Activated CD4-positive, alpha-beta T cell treated with anti-CD3 and anti-CD28 coated beads, Interleukin-10, Interleukin-2, amounts not matched to agents 100 ng/mL and 50 ng/mL, durations not matched to agents 16 hours and 8 hours (primary cell): ENCODE data around the gene TANGO6.
"Not testable (repeated sequence)": the region's sequence is repeated elsewhere in the genome, so short reads cannot be mapped to it uniquely, and the experiment has no call there.

ENCODE experiments used
- DNase-seq: peaks from one replicate; pipeline ENCODE4 v3.0.0-alpha.2; 2020

TANGO6 gene

DNA sequence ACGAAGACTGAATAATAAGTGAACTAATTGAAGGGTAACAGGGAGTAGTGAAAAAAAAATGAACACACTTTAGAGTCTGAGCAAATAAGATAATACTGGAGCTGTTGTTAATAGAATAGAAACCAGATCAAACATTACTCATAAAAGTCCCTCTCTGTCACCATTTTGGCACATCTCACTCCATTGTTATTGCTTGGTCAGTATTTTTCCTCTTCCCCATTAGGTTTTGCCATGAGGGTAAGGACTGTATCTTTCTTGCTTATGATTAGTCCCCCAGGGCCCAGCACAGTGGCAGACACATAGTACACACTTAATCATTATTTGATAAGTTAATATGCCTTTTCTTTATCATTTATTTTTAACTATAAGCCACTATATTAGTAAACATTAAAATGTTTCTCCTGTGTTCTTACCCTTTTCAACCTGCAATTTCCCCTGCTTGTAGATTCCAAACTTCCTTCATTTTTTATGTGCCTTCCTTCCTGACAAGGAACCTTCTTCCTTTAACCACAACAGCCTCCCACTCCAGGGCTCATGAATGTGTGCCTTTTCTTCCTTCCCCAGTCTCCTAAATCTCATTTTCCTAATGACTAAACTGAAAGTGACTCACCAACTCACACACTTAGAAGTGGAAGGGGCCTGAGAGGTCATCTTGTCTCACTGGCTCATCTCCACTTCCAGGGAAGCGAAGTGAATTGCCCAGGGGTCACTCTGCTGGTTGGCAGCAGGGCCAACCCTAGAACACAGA lies 173.9 kb downstream of the TANGO6 start:
- DNase-seq, result peak; percentile 3

DNA sequence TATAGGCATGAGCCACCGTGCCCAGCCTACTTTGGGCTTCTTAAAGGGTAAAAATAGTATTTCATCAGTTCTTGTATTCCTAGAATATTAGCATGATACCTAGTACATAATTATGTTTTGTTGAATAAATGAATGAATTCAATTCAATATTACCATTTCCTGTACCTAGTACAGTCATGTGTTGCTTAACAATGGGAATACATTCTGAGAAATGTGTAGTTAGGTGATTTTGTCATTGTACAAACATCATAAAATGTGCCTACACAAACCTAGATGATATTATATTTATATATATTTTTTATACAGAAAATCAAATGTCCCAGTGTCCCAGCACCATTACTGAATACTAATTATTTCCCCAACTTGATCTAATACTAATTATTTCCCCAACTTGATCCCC lies 176.5 kb downstream of the TANGO6 start:
- DNase-seq, result no peak

DNA sequence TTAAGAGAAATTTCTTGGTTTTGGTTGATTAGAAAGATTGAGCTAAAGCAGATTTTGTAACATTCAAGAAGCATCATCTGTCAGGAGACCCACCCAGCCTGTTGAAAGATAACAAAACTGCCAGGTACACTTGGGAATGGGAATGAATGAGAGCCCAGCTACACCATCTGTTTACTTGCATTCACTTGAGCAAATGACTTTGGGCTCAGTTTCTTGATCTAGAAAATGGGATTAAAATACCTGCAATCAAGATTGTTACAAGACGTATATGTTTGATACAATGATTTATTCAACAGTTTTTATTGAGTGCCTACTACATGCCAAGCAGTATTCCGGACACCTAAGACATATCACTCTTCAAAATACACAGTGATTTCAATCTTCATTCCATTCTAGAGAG lies 185.8 kb downstream of the TANGO6 start:
- DNase-seq, result no peak

DNA sequence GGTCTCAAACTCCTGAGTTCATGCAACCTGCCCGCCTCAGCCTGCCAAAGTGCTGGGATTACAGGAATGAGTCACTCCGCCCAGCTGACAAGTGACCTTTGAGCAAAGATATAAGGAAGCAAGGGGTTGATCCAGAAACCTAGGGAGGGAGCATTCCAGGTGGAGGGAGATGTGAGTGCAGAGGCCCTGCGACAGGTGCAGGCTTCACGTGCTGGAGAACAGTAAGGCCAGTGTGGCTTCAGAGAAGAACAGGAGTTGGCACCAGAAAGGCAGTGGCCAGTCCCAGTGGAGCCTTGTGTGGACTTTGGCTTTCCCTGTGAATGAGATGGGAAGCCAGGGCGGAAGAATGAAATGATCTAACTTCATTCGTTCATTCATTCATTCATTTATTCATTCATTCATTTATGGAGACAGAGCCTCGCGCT lies 188.6 kb downstream of the TANGO6 start:
- no peak for DNase-seq

DNA sequence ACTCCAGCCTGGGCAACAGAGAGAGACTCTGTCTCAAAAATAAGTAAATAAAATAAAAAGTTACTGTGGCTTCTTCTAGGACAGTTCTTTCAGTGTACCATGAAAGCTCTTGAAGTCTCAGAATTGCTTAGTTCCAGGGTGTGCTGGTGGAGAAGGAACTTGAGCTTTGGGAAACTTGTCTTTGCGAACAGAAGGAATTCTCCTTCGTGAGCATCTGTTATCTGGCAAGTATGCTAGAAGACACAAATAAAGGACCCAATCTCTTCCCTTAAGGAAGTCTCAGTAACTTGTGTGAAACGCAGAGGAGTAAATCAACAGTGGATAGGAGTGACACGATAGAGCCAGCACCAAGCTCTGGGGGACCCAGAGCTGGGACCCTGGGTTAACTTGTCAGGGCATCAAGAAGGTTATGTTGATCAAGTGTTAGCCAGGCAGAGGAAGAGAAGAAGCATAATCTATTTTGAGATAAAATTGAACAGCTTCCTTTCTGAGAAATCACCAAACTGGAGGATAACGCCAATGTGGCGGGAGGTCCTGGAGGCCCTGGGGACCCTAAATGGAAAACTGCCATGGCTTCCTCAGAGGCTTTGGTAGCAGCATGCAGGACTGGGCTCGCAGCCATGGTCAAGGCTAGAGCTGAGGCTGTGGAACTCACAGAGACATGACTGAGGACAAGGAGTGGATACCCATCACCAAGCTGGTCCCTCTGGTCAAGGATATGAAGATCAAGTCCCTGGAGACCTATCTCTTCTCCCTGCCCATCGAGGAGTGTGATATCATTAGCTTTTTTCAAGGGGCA lies 190.0 kb downstream of the TANGO6 start:
- DNase-seq, result no peak

DNA sequence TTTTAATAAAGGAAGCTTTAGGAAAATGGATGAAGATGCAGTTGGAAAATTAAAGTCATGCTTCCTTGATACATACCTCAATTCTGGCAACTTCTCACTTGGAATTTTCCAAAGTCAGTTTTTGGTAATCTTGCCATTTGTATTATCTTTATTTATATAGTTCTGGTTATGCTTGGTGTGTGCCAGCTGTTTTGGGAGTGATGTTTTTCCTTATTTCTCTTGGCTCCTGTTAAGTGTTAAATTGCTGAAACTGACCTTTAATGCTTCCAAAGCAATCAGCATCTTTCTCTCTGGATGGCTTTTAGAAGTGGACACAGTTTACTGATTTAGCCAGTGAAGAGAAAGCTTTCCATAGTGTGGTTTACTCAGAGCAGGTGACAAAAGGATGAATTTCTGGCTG lies 192.0 kb downstream of the TANGO6 start:
- no peak for DNase-seq

DNA sequence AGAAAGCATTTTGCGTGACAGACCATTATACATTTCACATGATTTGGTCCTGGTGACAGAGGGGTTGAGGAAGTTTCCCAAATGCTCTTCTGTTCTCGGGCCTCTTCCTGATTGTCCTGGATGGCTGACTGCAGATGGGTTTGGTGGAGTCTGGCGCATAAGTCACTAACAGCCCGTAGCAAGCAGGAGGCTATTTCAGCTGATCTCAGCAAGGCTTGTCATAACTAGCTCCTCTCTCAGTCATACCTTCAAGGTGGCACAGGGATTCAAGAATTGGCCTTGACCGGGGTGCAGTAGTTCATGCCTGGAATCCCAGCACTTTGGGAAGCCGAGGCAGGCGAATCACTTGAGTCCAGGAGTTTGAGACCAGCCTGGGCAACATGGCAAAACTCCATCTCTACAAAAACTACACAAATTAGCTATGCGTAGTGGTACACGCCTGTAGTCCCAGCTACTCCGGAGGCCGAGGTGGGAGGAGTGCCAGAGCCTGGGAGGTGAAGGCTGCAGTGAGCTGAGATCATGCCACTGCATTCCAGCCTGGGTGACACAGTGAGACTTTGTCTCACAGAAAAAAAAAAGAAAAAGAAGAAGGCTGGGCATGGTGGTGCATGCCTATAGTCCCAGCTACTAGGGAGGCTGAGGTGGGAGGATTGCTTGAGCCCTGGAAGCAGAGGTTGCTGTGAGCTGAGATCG lies 193.2 kb downstream of the TANGO6 start:
- no peak for DNase-seq

DNA sequence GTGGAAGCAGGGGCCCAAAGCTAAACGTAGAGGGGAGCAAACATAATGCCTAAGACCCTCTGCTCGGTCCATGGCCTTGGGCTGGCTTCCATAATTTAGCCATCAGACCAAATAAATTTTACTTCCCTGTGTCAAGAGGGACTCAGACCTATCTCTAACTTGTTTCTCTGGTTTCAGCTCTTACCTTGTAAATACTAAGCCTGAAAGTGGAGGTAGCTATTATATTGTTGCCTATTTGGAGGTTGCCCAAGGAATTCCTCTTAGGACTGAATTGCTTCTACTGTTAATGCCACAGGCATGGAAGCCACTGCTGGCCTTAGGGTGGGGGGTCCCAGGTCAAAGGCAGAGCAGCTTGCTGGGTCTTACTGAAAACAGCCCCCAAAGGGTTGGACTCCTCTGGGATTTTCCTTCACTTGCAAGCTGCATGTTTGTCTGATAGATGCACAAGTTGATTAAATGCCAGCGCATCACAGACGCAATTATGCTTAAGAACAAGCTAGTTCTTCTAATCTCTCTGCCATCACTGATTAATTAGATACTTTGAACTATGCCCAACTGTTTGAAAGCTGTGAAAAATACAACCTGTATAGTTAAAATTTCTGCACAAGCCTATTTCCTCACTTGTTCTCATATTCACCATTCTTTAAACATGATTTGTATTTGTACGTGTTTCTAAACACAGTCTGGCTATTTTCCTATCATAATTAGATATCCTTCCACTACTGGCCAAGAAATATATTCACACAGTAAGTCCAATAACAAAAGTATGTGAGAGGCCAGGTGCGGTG lies 194.2 kb downstream of the TANGO6 start:
- DNase-seq, result no peak

DNA sequence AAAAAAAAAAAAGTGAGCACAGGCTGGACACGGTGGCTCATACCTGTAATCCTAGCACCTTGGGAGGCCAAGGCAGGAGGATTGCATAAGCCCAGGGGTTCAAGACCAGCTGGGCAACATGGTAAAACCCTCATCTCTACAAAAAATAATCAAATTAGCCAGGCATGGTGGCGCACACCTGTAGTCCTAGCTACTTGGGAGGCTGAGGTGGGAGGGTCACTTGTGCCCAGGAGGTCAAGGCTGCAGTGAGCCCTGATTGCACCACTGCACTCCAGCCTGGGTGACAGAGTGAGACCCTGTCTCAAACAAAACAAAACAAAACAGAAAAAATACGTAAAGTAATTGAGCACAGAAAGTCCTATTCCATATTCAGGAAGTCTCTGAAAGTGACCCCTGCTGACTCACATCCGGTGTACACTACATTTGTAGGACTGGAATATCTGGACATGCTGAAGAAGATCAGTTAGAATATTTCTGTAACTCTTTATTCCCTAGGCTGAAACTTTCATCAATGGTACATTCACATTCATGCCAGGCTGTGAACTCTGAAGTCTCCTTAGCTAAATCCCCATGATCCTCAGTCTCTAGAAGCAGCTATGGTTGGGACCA lies 196.1 kb downstream of the TANGO6 start:
- no peak for DNase-seq

DNA sequence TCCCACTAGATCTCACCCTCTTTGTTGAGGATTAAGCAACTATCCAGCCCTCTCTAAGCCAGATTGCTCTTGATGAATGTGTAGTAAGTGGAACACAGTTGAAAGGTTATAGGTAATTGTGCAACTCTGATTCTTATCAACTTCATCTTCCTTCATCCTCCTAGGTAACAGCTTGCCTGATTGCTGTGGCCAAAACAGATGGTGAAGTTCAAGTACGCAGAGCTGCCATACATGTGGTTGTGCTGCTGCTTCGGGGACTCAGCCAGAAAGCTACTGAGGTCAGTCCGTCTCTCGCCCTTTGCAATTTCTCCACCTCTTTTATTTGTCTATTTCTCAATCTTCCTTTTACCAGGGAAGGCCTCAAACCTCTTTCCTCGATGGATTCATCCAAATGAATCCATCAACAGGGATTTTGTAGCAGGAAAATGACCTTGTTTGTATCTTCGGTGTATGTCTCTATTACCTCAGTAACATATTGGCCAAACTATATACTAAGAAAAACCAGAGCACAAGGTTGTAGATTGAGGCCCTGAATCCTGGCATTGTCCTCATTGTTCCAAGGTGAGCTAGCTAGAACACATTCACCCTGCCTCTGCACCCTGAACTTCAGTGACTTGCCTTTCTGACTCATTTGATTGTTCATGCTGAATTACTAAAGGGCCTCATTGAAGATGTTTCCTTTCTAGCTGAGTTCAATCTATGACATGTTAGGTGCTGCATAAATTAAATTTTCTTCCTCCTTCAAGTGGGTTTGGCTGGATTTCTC lies 197.0 kb downstream of the TANGO6 start:
- no peak for DNase-seq

DNA sequence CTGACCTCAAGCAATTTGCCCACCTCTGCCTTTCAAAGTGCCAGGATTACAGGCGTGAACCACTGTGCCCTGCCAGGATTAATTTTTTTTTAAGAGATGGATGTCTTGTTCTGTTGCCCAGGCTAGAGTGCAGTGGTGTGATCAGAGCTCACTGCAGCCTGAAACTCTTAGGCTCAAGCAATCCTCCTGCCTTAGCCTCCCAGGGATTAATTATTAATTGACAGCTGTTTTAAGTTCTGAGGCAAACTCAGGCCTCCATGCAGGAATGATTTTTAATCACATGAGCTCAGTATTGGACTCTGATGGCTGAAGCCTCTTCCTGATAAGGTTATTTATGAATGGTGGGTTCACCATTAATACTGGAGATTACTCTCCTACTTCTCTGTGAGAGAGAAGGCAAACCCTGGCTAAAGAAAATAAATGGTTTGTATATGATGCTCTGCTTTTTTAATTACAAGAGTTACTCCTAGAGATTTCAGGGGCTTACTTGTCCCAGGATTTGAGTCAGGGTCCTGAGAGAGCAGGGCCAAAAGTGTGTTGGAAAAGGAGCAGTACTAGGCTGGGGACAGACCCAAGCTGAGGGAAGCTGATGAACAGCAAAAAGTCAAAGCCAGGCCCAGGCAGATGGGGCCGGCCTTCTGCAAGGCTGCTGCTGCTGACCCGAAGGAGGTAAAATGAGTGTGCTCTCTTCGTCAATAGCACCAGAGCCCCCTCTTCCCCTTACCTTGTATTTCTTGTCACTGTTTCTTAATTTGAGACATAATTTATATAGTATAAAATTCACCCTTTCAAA lies 205.2 kb downstream of the TANGO6 start:
- DNase-seq, result no peak

DNA sequence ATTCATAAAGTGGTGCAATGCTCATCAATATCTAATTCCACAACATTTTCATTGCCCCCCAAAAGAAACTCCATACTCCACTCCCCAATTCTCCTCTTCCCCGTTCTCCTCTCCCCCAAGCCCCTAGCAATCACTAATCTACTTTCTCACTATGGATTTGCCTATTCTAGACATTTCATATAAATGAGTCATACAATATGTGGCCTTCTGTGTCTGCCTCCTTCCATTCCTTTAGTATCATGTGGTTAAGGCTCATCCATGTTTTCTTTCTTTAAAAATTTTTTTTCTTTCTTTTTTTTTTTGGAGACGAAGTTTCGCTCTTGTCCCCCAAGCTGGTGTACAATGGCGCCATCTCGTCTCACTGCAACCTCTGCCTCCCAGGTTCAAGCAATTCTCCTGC lies 205.8 kb downstream of the TANGO6 start:
- DNase-seq, result no peak

DNA sequence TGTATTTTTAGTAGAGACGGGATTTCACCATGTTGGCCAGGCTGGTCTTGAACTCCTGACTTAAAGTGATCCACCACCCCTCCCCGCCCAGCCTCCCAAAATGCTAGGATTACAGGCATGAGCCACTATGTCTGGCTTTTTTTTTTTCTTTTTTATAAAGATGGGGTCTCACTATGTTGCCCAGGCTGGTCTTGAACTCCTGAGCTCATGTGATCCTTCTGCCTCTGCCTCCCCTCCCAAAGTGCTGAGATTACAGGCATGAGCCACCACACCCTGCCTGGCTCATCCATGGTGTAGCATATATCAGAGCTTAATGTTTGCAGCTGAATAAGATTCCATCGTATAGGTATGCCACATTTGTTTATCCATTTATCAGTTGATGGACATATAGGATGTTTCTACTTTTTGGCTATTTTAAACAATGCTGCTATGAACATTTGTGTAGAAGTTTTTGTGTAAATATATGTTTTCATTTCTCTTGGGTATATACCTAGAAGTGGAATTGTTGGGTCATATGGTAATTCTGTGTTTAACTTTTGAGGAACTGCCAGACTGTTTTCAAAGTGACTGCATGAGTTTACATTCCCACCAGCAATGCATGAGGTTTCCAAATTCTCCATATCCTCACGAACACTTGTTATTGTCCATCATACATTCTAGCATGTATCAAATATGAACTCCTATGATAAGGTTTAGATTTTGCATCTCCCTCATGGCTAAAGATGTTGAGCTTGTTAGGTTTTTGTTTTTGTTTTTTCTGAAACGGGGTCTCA lies 206.5 kb downstream of the TANGO6 start:
- DNase-seq, result no peak

DNA sequence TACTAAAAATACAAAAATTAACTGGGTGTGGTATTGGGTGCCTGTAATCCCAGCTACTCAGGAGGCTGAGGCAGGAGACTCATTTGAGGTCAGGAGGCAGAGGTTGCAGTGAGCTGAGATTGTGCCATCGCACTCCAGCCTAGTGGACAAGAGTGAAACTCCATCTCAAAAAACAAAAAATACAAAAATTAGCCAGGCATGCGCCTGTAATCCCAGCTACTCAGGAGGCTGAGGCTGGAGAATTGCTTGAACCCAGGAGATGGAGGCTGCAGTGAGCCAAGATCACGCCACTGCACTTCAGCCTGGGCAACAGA lies 208.1 kb downstream of the TANGO6 start:
- DNase-seq, result not testable (repeated sequence)

DNA sequence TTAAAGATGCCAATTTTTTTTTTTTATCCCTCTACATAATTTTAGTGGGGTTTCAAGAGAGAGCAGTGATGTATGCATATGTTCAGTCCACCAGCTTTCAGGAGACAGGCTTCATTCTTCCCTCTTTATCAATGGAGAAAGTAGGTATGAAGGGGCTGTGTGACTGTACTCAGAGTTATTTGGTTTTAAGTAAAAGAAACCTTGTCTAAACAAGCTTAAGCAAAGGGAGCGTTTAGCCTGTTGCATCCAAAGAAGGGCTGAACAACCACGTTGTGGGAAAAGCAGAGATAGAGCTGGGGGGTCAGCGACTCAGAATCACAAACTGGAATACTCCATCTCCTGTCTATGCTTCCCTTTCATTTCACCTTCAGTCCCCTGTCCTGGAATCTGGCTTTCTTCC lies 211.7 kb downstream of the TANGO6 start:
- DNase-seq, result no peak

DNA sequence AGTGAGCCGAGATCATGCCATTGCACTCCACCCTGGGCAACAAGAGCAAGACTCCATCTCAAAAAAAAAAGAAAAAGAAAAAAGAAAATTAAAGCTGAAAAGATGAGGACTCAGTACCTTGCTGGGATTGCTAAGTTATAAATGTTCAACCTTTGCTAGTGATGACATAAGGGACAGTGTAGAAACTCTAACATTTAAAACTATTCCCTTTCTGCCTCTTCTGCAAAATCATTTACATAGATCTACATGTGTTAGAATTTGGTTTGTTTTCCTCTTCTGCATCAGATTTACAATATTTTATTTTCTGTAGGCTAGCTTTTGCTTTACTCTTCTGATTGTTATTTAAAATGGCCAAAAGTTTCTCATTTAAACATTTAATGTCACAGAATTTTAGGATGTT lies 212.6 kb downstream of the TANGO6 start:
- no peak for DNase-seq

DNA sequence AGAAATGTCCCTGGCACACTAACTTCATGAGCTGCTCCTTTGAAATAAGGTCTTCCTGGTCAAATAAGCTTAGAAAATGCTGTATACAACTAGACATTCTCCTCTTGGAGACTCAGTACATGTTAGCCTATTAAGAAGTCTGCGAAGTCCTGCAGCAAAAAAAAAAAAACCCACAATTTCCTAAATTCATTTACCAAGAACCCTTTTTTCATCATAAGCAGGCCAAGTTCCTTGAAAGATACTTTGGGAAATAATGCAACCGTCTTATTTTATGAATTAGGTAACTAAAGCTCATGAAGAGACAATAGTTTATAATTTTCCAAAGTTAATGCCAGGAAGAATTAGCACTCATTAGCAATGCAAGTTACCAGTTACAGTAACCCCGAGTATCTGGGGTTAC lies 213.1 kb downstream of the TANGO6 start:
- DNase-seq, result no peak

DNA sequence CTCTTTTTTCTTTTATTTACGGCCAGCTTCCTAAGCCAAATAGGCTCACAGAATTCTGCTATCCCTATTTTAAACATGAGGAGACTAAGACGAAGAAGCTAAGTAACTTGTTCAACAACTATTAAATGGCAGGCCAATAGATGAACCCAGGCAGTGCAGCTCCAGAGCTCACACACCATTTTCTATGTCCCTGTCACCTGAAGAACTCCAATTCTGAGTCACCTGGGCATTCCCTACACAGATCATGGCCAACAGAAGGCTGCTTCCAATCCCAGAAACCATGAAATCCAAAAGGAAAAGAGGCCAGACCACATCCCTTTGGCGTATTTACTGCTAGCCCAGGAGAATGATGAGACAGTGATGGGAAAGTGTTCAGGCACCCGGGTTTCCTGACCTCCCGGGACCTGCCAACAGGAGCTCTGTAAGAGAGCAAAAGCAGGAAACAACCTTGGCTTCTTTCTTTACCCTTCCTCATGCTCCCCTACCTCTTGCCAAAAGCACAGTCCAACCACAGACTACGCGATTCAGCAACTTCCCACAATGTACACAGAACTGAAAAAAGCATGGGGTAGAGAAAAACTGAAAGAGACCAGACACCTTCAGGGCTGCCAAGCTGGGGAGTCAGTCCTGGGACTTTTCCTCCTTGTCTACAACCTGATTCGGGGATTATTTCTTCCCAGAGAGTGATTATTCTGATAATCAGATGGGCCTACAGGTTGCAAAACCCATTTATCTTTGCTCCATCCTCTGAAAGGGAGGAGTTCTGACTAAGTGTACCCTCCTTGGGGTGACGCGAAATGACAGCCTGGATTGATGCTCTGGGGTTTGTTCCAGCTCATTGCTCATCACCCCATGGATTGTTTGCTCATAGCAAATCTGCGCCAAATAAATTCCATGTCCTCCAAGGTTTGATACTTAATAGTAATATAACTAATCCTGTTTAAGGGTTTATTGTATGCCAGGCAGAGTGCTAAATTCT lies 214.4 kb downstream of the TANGO6 start:
- DNase-seq, result no peak

DNA sequence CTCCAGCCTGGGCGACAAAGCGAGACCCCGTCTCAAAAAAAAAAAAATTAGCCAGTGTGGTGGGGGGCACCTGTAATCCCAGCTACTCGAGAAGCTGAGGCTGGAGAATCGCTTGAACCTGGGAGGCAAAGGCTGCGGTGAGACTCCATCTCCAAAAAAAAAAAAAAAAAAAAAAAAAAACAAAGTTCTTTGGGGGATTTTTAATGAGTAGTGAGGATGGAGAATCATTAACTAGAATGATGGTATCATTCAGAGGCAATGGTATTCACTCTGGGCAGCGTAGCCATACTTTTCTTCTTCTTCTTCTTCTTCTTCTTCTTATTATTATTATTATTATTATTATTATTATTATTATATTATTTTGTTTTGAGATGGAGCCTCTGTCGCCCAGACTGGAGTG lies 220.2 kb downstream of the TANGO6 start:
- DNase-seq, result not testable (repeated sequence)
